ENCODE measurements around the gene LHX3. TPM values are rescaled to one million over a fixed set of nuclear protein-coding genes. Genes with fewer than 3 reads are reported as not detected.

Gene LHX3
- total and polyA plus RNA-seq, 2 of the 8 experiments (the other 6 are each of a cell fraction or from before 2014, with no cell fraction given) = 0.02 TPM; not detected in 1

DNA sequence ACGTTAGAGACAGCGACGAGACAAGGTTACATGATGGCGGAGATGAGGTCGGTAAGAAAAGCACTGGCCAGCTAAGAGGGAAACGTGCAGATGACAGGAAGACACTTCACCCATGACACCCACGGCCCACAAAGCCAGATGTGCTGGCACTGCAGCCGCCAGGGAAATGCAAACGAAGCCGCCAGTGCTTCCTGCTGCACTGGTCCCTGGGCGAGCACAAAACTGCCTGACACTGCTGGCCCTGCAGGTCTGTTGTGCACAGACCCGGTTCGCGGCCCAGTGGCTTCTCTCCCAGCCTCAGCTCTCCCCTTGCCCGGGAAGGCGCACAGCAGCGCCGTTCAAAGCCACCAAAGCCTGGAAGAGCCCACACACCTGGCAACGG lies 20.4 kb upstream of the LHX3 start:
- H3K23ac ChIP-seq (ENCODE audit: insufficient read length) = no peak overlapping the region
- POLR2A ChIA-PET (ENCODE audit: partially characterized antibody) = no interaction called here

More for the DNA sequence above, 20.4 kb upstream of the LHX3 start:
- no peak overlapping the region for H2AK5ac ChIP-seq (ENCODE audit: low read depth, low read length)
- no peak overlapping the region for H3K4ac ChIP-seq (replicated peaks; ENCODE audit: insufficient read length, low read depth, low read length)
- no peak overlapping the region for H2BK20ac ChIP-seq (ENCODE audit: low read length)
- CTCF ChIA-PET (ENCODE audit: partially characterized antibody) = interaction anchor here (0.7 to 6.7 kb wide), 25 partner anchors 9 to 258 kb away, joined by 3 to 52 read pairs (median 5); partner anchors contain the start of gene LHX3
- H3K56ac ChIP-seq (replicated peaks; ENCODE audit: insufficient read length, low read depth, low read length) = no peak overlapping the region
- no peaks in the 10 kb centered on the region; a peak in 2 of 7 replicates for H3K4me1 ChIP-seq (replicated peaks in 1 of 4; ENCODE audit: control insufficient read depth in 3 of 4, insufficient read depth in 4 of 4, low read length in 3 of 4)
- H2AFZ ChIP-seq (ENCODE audit: low read length) = no peak overlapping the region
- no peaks in the 10 kb centered on the region for H3K27me3 ChIP-seq (replicated peaks in 1 of 4; ENCODE audit: control insufficient read depth in 3 of 4, extremely low read depth in 1 of 4, insufficient read depth in 3 of 4, low read length in 3 of 4)
- DNase-seq (ENCODE audit: low read depth in 1 of 2, low spot score in 2 of 2) (no peak), FAIRE-seq (no peak)
- H4K91ac ChIP-seq (replicated peaks; ENCODE audit: insufficient read length, low read length) = no peak overlapping the region
- H2BK12ac ChIP-seq (ENCODE audit: low read depth, low read length) = no peak overlapping the region
- peaks cover 0 to 2% (median 1%) of the 10 kb centered on the region in 4 experiments; a peak in 4 of 8 replicates for H3K36me3 ChIP-seq (ENCODE audit: control insufficient read depth in 2 of 4, insufficient read depth in 4 of 4, low read length in 3 of 4)
- no peak overlapping the region for H2BK120ac ChIP-seq (replicated peaks; ENCODE audit: low read depth, low read length)
- no peak overlapping the region for H3K4me2 ChIP-seq (ENCODE audit: insufficient read depth in 1 of 2, low read depth in 2 of 2, low read length in 2 of 2)
- no peak overlapping the region for H3K27ac ChIP-seq (ENCODE audit: low read depth, low read length)
- 88% methylated on average over 19 of the region's 19 CpGs; no CpG with 5 or more reads in 1 of the 2 experiments for WGBS, 2 experiments (ENCODE audit: extremely low coverage in 1 of 2, insufficient coverage in 1 of 2, insufficient read length in 1 of 2, insufficient replicate concordance in 2 of 2, low coverage in 1 of 2, low lambda C conversion rate in 2 of 2, missing lambda C conversion rate in 1 of 2)
- peaks cover 27% of the 10 kb centered on the region in 2 experiments for H4K20me1 ChIP-seq (replicated peaks in 1 of 2; ENCODE audit: control insufficient read depth in 1 of 2, insufficient read depth in 2 of 2, low read length in 2 of 2)
- H3K9me3 ChIP-seq (ENCODE audit: insufficient read depth in 2 of 2, low read depth in 1 of 2, low read length in 1 of 2) = no peaks in the 10 kb centered on the region
- no peak overlapping the region for H2BK15ac ChIP-seq (ENCODE audit: low read length)
- no peaks in the 10 kb centered on the region for H3K23me2 ChIP-seq (ENCODE audit: low read depth, low read length)
- no peak overlapping the region; the same call in 1 of the 2 replicates for H2BK5ac ChIP-seq (ENCODE audit: low read depth, low read length)
- no peak overlapping the region for H4K5ac ChIP-seq (ENCODE audit: insufficient read length, low read depth, low read length)
- H3K79me1 ChIP-seq (ENCODE audit: low read depth, low read length) = peaks cover 14% of the 10 kb centered on the region
- H4K8ac ChIP-seq (ENCODE audit: extremely low read depth, insufficient read depth, low read length) = no peak overlapping the region
- no peak overlapping the region for H3K14ac ChIP-seq (ENCODE audit: insufficient read length)
- H3K18ac ChIP-seq (ENCODE audit: extremely low read depth, low read length) = no peak overlapping the region
- no peak overlapping the region for H3K4me3 ChIP-seq (ENCODE audit: extremely low read depth in 1 of 4, insufficient read depth in 2 of 4, low read depth in 3 of 4, low read length in 4 of 4)
- H3K9ac ChIP-seq (replicated peaks in 1 of 4; ENCODE audit: extremely low read depth in 1 of 4, low read depth in 3 of 4, low read length in 3 of 4) = no peak overlapping the region
- H3K79me2 ChIP-seq (ENCODE audit: control insufficient read depth in 1 of 2, insufficient read depth in 2 of 2, low read length in 2 of 2) = peaks cover 0 to 54% of the 10 kb centered on the region in 2 experiments; a peak in 2 of 4 replicates
- no peak for TF ChIP-seq TBP (IDR thresholded peaks at IDR 0.05; ENCODE audit: low read depth, low read length)
- TF ChIP-seq EP300 (IDR thresholded peaks at IDR 0.05; ENCODE audit: borderline replicate concordance in 1 of 2, low read depth in 2 of 2, low read length in 2 of 2) = no peak
- TF ChIP-seq USF2 (IDR thresholded peaks at IDR 0.05; ENCODE audit: low read length) = no peak
- no peak for TF ChIP-seq TCF12 (IDR thresholded peaks at IDR 0.05; ENCODE audit: low read depth, low read length)
- no peak for TF ChIP-seq SAP30 (IDR thresholded peaks at IDR 0.05; ENCODE audit: insufficient read depth, insufficient replicate concordance, low read length)

Data from H1 (cell line).